Fibroblast of mammary gland (primary cell): ENCODE measurements around the gene ASB7.

Experiments
- DNase-seq: peaks from one replicate; pipeline ENCODE4 v3.0.0-alpha.2; 2010; ENCODE audit warnings: low read depth
- H3K4me3 ChIP-seq: 2 replicates; pipeline ENCODE4 v1.5.1; 2011; ENCODE audit warnings: low read depth, mild to moderate bottlenecking, low read length, moderate library complexity; ENCODE audit not compliant: control insufficient read depth
- CTCF ChIP-seq: conservative IDR thresholded peaks from 2 replicates; pipeline ENCODE4 v1.5.1; 2011; ENCODE audit warnings: low read depth, low read length, inconsistent platforms; ENCODE audit not compliant: control insufficient read depth, insufficient read depth

Gene ASB7

DNA sequence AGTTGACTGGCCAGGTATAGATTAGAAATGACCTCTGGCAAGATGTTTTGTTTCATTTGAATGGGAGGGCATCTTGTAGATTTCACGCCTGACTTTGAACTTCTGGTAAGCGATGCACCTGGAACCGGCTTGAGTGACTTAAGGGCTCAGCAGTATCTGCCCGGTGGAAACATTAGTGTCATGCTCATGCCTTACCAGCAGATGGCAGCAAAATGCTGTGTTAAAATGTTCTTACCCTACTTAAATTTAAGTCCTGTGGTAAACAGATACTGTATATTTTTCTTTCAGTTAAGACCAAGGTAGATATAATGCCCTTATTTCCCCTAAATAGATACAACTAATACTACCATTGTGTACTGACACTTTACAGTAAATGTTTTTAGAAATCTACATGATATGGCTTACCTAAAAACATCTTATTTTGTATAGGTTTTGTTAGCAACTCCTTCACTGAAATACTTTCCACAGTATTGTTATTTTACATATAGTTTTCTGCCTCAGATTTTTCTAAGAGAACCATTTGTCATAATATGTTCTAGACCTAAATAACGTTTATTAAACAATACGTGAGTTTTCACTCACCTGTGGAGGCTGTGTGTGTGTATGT lies 25.5 kb downstream of the ASB7 start:
- TF ChIP-seq CTCF: peak; percentile 77
- no peak overlapping the region for H3K4me3 ChIP-seq
- DNase-seq: peak; percentile 82

DNA sequence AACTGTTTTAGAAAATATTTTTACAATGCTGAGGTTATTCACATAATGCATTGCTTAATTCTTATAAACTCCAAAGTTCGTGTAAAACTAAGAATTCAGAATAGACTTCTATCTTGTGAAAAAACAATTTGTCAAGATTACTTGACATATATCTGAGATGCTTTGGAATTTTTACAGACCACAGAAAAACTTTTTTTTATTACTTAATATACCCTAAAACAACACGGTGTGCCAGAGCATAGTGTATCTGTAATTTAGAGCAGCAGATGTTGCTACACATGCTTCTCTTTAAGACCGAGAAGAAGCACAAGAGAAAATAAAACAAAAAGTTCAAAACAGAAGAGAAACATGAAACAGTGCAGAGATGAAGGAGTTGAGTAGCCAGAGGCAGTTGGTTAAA lies 26.4 kb downstream of the ASB7 start:
- peak; percentile 14 for DNase-seq
- no peak overlapping the region for H3K4me3 ChIP-seq
- no peak for TF ChIP-seq CTCF

- no peak overlapping the region for H3K4me3 ChIP-seq
- no peak for DNase-seq
- TF ChIP-seq CTCF: no peak
Observed at GRCh38 chr15:100631831-100632230, 29.4 kb downstream of the ASB7 start.

DNA sequence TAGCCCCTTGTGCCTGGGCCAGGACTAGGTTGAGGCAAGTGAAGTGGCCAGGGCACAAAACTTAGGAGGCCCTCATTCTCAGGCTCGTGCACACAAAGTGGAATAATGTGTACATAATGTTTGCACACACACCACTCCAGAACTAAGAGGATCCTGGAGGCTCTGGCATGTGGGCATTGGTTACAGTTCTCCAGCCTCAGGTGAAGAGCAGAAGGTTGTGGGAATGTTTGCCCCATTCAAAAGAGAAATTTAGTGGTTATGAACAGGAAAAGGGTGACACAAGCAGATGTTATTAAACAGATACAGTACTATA lies 31.3 kb downstream of the ASB7 start:
- DNase-seq: no peak
- H3K4me3 ChIP-seq: no peak overlapping the region
- no peak for TF ChIP-seq CTCF

DNA sequence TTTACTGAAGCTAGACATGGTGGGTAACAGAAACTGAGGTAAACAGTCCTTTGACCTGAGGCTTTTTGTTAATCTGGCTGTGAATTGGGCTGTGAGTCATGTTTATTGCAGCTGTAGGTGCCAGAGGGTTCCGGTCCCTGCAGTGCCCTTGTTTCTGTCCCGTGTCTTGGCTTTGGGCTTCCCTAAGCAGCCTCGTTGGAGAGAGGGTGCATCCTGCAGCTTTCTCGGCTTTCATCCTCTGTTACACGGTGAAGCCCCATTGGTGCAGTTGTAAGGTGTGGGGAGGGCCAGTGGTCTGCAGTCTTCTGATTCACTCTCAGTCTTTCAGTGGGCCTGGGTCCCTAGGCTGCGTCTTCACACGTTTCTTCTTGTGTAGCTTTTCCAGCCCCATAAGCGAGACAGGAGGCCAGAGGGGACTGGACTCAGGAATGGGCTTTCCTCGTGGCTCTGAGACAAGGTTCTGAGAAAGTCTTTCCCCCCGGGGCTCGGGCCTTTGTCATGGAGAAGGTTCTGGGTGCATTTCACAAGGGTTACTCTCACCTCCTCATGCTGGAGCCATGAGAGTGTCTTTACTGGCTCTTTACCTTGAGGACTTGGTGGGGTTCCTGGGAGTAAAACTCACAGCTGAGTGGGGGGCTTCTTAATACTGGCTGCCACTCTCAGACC lies 33.1 kb downstream of the ASB7 start:
- DNase-seq: no peak
- no peak overlapping the region for H3K4me3 ChIP-seq
- TF ChIP-seq CTCF: no peak

GRCh38 chr15:100638177-100638730 lies 35.9 kb downstream of the ASB7 start:
- DNase-seq: no peak
- no peak for TF ChIP-seq CTCF
- H3K4me3 ChIP-seq: no peak overlapping the region
